ENCODE data around the gene HSPA12B.

Gene HSPA12B

GRCh38 chr20:3719046-3719445 is 13.4 kb upstream of the HSPA12B start:
- H3K4me3 ChIP-seq (ENCODE audit: low read depth, low read length, poor library complexity, severe bottlenecking) = no peak overlapping the region
- H4K20me1 ChIP-seq (ENCODE audit: insufficient read depth, low read length) = no peaks in the 10 kb centered on the region
- H2AFZ ChIP-seq (ENCODE audit: low read length) = no peak overlapping the region
- H3K4me2 ChIP-seq (ENCODE audit: low read length) = no peak overlapping the region
- no peaks in the 10 kb centered on the region for H3K9me2 ChIP-seq (ENCODE audit: low read depth, low read length)
- H3K9me3 ChIP-seq (ENCODE audit: low read length) = no peaks in the 10 kb centered on the region
- no peaks in the 10 kb centered on the region for H3K27me3 ChIP-seq (ENCODE audit: insufficient read depth, low read length)
- no peaks in the 10 kb centered on the region for H3F3A ChIP-seq (ENCODE audit: insufficient read depth, low read length)
- H3K79me2 ChIP-seq (ENCODE audit: insufficient read depth, low read length) = no peaks in the 10 kb centered on the region
- H3K4me1 ChIP-seq (ENCODE audit: insufficient read depth, low read length, severe bottlenecking) = no peaks in the 10 kb centered on the region
- no peaks in the 10 kb centered on the region for H3K36me3 ChIP-seq (ENCODE audit: insufficient read depth, low read length)
- no peak overlapping the region for H3K9ac ChIP-seq (ENCODE audit: low read length)
- no peak overlapping the region for H3K27ac ChIP-seq (ENCODE audit: low read depth, low read length, poor library complexity, severe bottlenecking)
- TF ChIP-seq EZH2 (IDR thresholded peaks at IDR 0.05; ENCODE audit: borderline replicate concordance, low read length) = no peak
- no peak for TF ChIP-seq CTCF (IDR thresholded peaks at IDR 0.05; ENCODE audit: low read length)

GRCh38 chr20:3720068-3720467 is 12.4 kb upstream of the HSPA12B start:
- no peaks in the 10 kb centered on the region for H4K20me1 ChIP-seq (ENCODE audit: insufficient read depth, low read length)
- H3K9ac ChIP-seq (ENCODE audit: low read length) = no peak overlapping the region
- H3K27me3 ChIP-seq (ENCODE audit: insufficient read depth, low read length) = no peaks in the 10 kb centered on the region
- no peak overlapping the region for H2AFZ ChIP-seq (ENCODE audit: low read length)
- no peak overlapping the region for H3K27ac ChIP-seq (ENCODE audit: low read depth, low read length, poor library complexity, severe bottlenecking)
- no peaks in the 10 kb centered on the region for H3F3A ChIP-seq (ENCODE audit: insufficient read depth, low read length)
- H3K36me3 ChIP-seq (ENCODE audit: insufficient read depth, low read length) = no peaks in the 10 kb centered on the region
- H3K4me3 ChIP-seq (ENCODE audit: low read depth, low read length, poor library complexity, severe bottlenecking) = no peak overlapping the region
- H3K4me2 ChIP-seq (ENCODE audit: low read length) = no peak overlapping the region
- H3K4me1 ChIP-seq (ENCODE audit: insufficient read depth, low read length, severe bottlenecking) = no peaks in the 10 kb centered on the region
- no peaks in the 10 kb centered on the region for H3K9me2 ChIP-seq (ENCODE audit: low read depth, low read length)
- no peaks in the 10 kb centered on the region for H3K9me3 ChIP-seq (ENCODE audit: low read length)
- no peak for TF ChIP-seq CTCF (IDR thresholded peaks at IDR 0.05; ENCODE audit: low read length)
- no peak for TF ChIP-seq EZH2 (IDR thresholded peaks at IDR 0.05; ENCODE audit: borderline replicate concordance, low read length)
- no peaks in the 10 kb centered on the region for H3K79me2 ChIP-seq (ENCODE audit: insufficient read depth, low read length)

- Histone ChIP-seq H3K79me2 (ENCODE audit: insufficient read depth, low read length) (no peaks in the 10 kb centered on the region), H3K27me3 (ENCODE audit: insufficient read depth, low read length) (no peaks in the 10 kb centered on the region), H3K4me1 (ENCODE audit: insufficient read depth, low read length, severe bottlenecking) (no peaks in the 10 kb centered on the region), H3K4me2 (ENCODE audit: low read length) (no peak overlapping the region), H4K20me1 (ENCODE audit: insufficient read depth, low read length) (no peaks in the 10 kb centered on the region), H3K9me3 (ENCODE audit: low read length) (no peaks in the 10 kb centered on the region), H2AFZ (ENCODE audit: low read length) (no peak overlapping the region), H3K36me3 (ENCODE audit: insufficient read depth, low read length) (no peaks in the 10 kb centered on the region), H3K9ac (ENCODE audit: low read length) (no peak overlapping the region), H3K9me2 (ENCODE audit: low read depth, low read length) (no peaks in the 10 kb centered on the region), H3K4me3 (ENCODE audit: low read depth, low read length, poor library complexity, severe bottlenecking) (no peak overlapping the region), H3F3A (ENCODE audit: insufficient read depth, low read length) (no peaks in the 10 kb centered on the region), H3K27ac (ENCODE audit: low read depth, low read length, poor library complexity, severe bottlenecking) (no peak overlapping the region)
- no peak for TF ChIP-seq EZH2 (IDR thresholded peaks at IDR 0.05; ENCODE audit: borderline replicate concordance, low read length)
- no peak for TF ChIP-seq CTCF (IDR thresholded peaks at IDR 0.05; ENCODE audit: low read length)
Observed at GRCh38 chr20:3720626-3721025, 11.9 kb upstream of the HSPA12B start.
